GM12878 (cell line): ENCODE data around the gene CALR. TPM values are rescaled to one million over a fixed set of nuclear protein-coding genes. Genes with fewer than 3 reads are reported as not detected.

Experiments
- ATAC-seq: fragments of 200-7000 bp; cut with Tn5 transposase; 3 replicates; pipeline ENCODE4 v1.9.1; 2020; ENCODE audit warnings: mild to moderate bottlenecking, moderate library complexity
- BruUV-seq: library from RNA; stranded (reverse); fragments of 400-500 nt; replicated peaks from 2 replicates; lab custom pipeline; 2021; lab: Mats Ljungman, UMichigan
- CTCF ChIA-PET: fragments of 300-600 bp; sonication (Branson Sonifier 250); formaldehyde crosslinking; extraction: SDS; loops from one replicate; lab custom pipeline; 2021; ENCODE audit warnings: inconsistent platforms; lab: Yijun Ruan, JAX
- POLR2A ChIA-PET: fragments of 350-600 bp; formaldehyde crosslinking; extraction: SDS; loops from one replicate; lab custom pipeline; 2021; ENCODE audit warnings: inconsistent platforms; lab: Charles Lee
- RAD21 ChIA-PET: fragments of 300-600 bp; sonication (Branson Sonifier 250); formaldehyde crosslinking; loops from one replicate; lab custom pipeline; 2023; ENCODE audit warnings: antibody characterized with exemption; ENCODE audit not compliant: unreplicated experiment; lab: Charles Lee
- SMC1A ChIA-PET: fragments of 300-600 bp; sonication (Branson Sonifier 250); formaldehyde crosslinking; loops from one replicate; lab custom pipeline; 2023; ENCODE audit not compliant: unreplicated experiment, uncharacterized antibody; lab: Charles Lee
- DNase-seq: peaks from one replicate; pipeline ENCODE4 v3.0.0-alpha.2; 2011; ENCODE audit warnings: low read depth, low spot score
- FAIRE-seq: peaks from 3 replicates; lab custom pipeline; 2011; peaks lifted over from hg19 to GRCh38; lab: Jason Lieb, UNC
- H2AFZ ChIP-seq: 2 replicates; pipeline ENCODE4 v1.6.0; 2011; ENCODE audit warnings: low read depth, low read length, control low read depth; ENCODE audit not compliant: control insufficient read depth
- H3K27ac ChIP-seq: 2 replicates; pipeline ENCODE4 v1.5.1; 2011; ENCODE audit warnings: control low read depth; ENCODE audit not compliant: control insufficient read depth, insufficient read depth
- H3K27me3 ChIP-seq, 2 experiments: replicated peaks in 1 of 2; 2 replicates each; pipeline versions ENCODE4 v1.6.0 to v1.6.1; 2011; ENCODE audit warnings: low read length in 1 of 2; ENCODE audit not compliant: control insufficient read depth in 2 of 2, insufficient read depth in 2 of 2
- H3K36me3 ChIP-seq, 2 experiments: 2 replicates each; pipeline ENCODE4 v1.5.1; 2011; ENCODE audit warnings: low read length in 1 of 2; ENCODE audit not compliant: control insufficient read depth in 2 of 2, insufficient read depth in 2 of 2
- H3K4me1 ChIP-seq: 2 replicates; pipeline ENCODE4 v1.6.1; 2011; ENCODE audit warnings: mild to moderate bottlenecking, low read length, moderate library complexity, mixed read lengths; ENCODE audit not compliant: control insufficient read depth, insufficient read depth
- H3K4me2 ChIP-seq: 2 replicates; pipeline ENCODE4 v1.6.0; 2011; ENCODE audit warnings: control low read depth; ENCODE audit not compliant: control insufficient read depth, insufficient read depth
- H3K4me3 ChIP-seq: fragments of 200-600 bp; sonication (generic); 2 replicates; pipeline ENCODE4 v1.5.1; 2016
- H3K79me2 ChIP-seq: 2 replicates; pipeline ENCODE4 v1.6.0; 2011; ENCODE audit warnings: low read length; ENCODE audit not compliant: control insufficient read depth, insufficient read depth
- H3K9ac ChIP-seq: 2 replicates; pipeline ENCODE4 v1.8.0; 2011; ENCODE audit warnings: low read length, control low read depth, mixed read lengths; ENCODE audit not compliant: control insufficient read depth, insufficient read depth
- H3K9me3 ChIP-seq: replicated peaks from 3 replicates; pipeline ENCODE4 v1.5.1; 2011; ENCODE audit warnings: mild to moderate bottlenecking, low read length; ENCODE audit not compliant: control insufficient read depth, insufficient read depth
- H4K20me1 ChIP-seq: 2 replicates; pipeline ENCODE4 v1.6.0; 2011; ENCODE audit not compliant: control insufficient read depth, insufficient read depth
- BACH1 ChIP-seq: fragments of 450-650 bp; IDR thresholded peaks from 2 replicates; pipeline ENCODE4 v1.6.1; 2017; ENCODE audit warnings: mild to moderate bottlenecking, borderline replicate concordance
- CREM ChIP-seq: IDR thresholded peaks from 2 replicates; pipeline ENCODE4 v1.6.1; 2014; ENCODE audit warnings: antibody characterized with exemption, low read depth
- EED ChIP-seq: sonication (generic); IDR thresholded peaks from 2 replicates; pipeline ENCODE4 v1.6.1; 2016; ENCODE audit warnings: antibody characterized with exemption, low read depth
- GABPA ChIP-seq: IDR thresholded peaks from 2 replicates; pipeline ENCODE4 v1.6.1; 2014; ENCODE audit warnings: antibody characterized with exemption, low read depth, mild to moderate bottlenecking, inconsistent platforms
- IKZF1 ChIP-seq: fragments of 450-650 bp; conservative IDR thresholded peaks from 2 replicates; pipeline ENCODE4 v1.6.1; 2017; ENCODE audit warnings: antibody characterized with exemption, mild to moderate bottlenecking
- IRF5 ChIP-seq: fragments of 450-650 bp; IDR thresholded peaks from 2 replicates; pipeline ENCODE4 v1.6.1; 2017; ENCODE audit warnings: borderline replicate concordance
- LARP7 ChIP-seq: fragments of 450-650 bp; IDR thresholded peaks from 2 replicates; pipeline ENCODE4 v1.6.1; 2017; ENCODE audit warnings: mild to moderate bottlenecking
- MXI1 ChIP-seq: fragments of 150-350 bp; IDR thresholded peaks from 2 replicates; pipeline ENCODE4 v1.6.1; 2011; ENCODE audit warnings: low read depth, mild to moderate bottlenecking, inconsistent platforms, low read length, improper control_type of control experiment
- NR2C1 ChIP-seq: fragments of 450-650 bp; IDR thresholded peaks from 2 replicates; pipeline ENCODE4 v1.6.1; 2017; ENCODE audit warnings: antibody characterized with exemption, mild to moderate bottlenecking, moderate library complexity
- POLR2AphosphoS5 ChIP-seq: IDR thresholded peaks from 2 replicates; pipeline ENCODE4 v1.6.1; 2011; ENCODE audit warnings: mild to moderate bottlenecking, low read length, inconsistent platforms
- POU2F2 ChIP-seq: IDR thresholded peaks from 3 replicates; pipeline ENCODE4 v1.6.1; 2011; ENCODE audit warnings: low read depth, mild to moderate bottlenecking, low read length, borderline replicate concordance
- RB1 ChIP-seq: fragments of 450-650 bp; formaldehyde crosslinking; IDR thresholded peaks from 2 replicates; pipeline ENCODE4 v1.6.1; 2017; ENCODE audit warnings: mild to moderate bottlenecking, borderline replicate concordance
- RCOR1 ChIP-seq: conservative IDR thresholded peaks from 2 replicates; pipeline ENCODE4 v1.6.1; 2012; ENCODE audit warnings: low read depth, low read length, improper control_type of control experiment
- SIN3A ChIP-seq: IDR thresholded peaks from 2 replicates; pipeline ENCODE4 v1.6.1; 2012; ENCODE audit warnings: low read depth, low read length, improper control_type of control experiment
- SIX5 ChIP-seq: IDR thresholded peaks from 2 replicates; pipeline ENCODE4 v1.6.1; 2011; ENCODE audit warnings: mild to moderate bottlenecking, low read depth, low read length, moderate library complexity; ENCODE audit not compliant: severe bottlenecking
- STAT1 ChIP-seq: fragments of 450-650 bp; conservative IDR thresholded peaks from 2 replicates; pipeline ENCODE4 v1.6.1; 2014; ENCODE audit warnings: antibody characterized with exemption, mild to moderate bottlenecking
- TCF12 ChIP-seq: IDR thresholded peaks from 2 replicates; pipeline ENCODE4 v1.6.1; 2011; ENCODE audit warnings: low read depth, mild to moderate bottlenecking, low read length
- TCF3 ChIP-seq: IDR thresholded peaks from 2 replicates; pipeline ENCODE4 v1.6.1; 2012; ENCODE audit warnings: low read depth, mild to moderate bottlenecking, low read length, borderline replicate concordance; ENCODE audit not compliant: insufficient read depth
- ZBTB4 ChIP-seq: fragments of 450-650 bp; formaldehyde crosslinking; IDR thresholded peaks from 2 replicates; pipeline ENCODE4 v1.4.0; 2022; ENCODE audit warnings: mild to moderate bottlenecking, moderate library complexity
- ZSCAN29 ChIP-seq: fragments of 450-650 bp; IDR thresholded peaks from 2 replicates; pipeline ENCODE4 v1.6.1; 2017; ENCODE audit warnings: mild to moderate bottlenecking, moderate library complexity
- WGBS: methylation state at CpG from one replicate; pipeline ENCODE4 v1.1.6; 2016; ENCODE audit warnings: low lambda C conversion rate; ENCODE audit not compliant: insufficient replicate concordance, insufficient coverage; ENCODE audit errors: missing lambda C conversion rate; 5-methylcytosine and 5-hydroxymethylcytosine counted together
- in situ Hi-C: fragments of 300-500 bp; cut with MboI; formaldehyde crosslinking; loops from 9 replicates; pipeline ENCODE4 v1.14.3; 2018; ENCODE audit warnings: mixed read lengths
- intact Hi-C: fragments of 100-400 bp; cut with micrococcal nuclease; formaldehyde crosslinking; loops from one replicate; pipeline ENCODE4 v1.14.2; 2022; ENCODE audit not compliant: unreplicated experiment
- polyA plus RNA-seq, 11 experiments: library from polyadenylated mRNA; depleted of rRNA in 4 of 11; unstranded in 6 of 11; stranded (reverse) in 5 of 11; fragments of >200 nt; fragmentation: Nextera tagmentation in 4 of 11; fragmentation: Illumina TruSeq in 1 of 11; extraction: Ambion mirVana in 4 of 11; extraction: Trizol in 1 of 11; gene quantifications; 1 replicate in 1 of 11; 2 replicates in 10 of 11; pipeline versions ENCODE4 v1.2.1 to v1.2.3, GENCODE V29; 2011 to 2016; ENCODE audit warnings: inconsistent platforms in 2 of 11, missing spikeins in 2 of 11, low read depth in 1 of 11
- total RNA-seq, 4 experiments: library from RNA; depleted of rRNA in 3 of 4; stranded (reverse); fragments of >200 nt in 3 of 4; fragmentation: Illumina TruSeq in 1 of 4; extraction: Trizol in 1 of 4; gene quantifications; 2 replicates each; pipeline versions ENCODE4 v1.2.1 to v1.2.3, GENCODE V29; 2013 to 2021

Gene CALR
- total and polyA plus RNA-seq, 10 of the 15 experiments (the other 5 are each of a cell fraction or from before 2014, with no cell fraction given): 202 to 1,451 (median 749) TPM

GRCh38 chr19:12956446-12957388, 18.3 kb downstream of the CALR start, which contains the start of gene GADD45GIP1:
TSS of gene GADD45GIP1 (minus strand) at chr19:12957223. CDS start at chr19:12957212, 11 bp downstream.
- no peaks in the 10 kb centered on the region for H3K9me3 ChIP-seq
- H3K4me3 ChIP-seq: peak within 1 kb of the TSS; percentile 78
- under 1% methylated on average over 79 of the region's 84 CpGs for WGBS
- H3K27me3 ChIP-seq: no peaks in the 10 kb centered on the region
- H3K79me2 ChIP-seq: peaks cover 32% of the 10 kb centered on the region
- ATAC-seq: peak; percentile 94
- peak within 1 kb of the TSS; percentile 85 for H3K4me2 ChIP-seq
- peak within 1 kb of the TSS; percentile 71 for H3K27ac ChIP-seq
- RAD21 ChIA-PET: interaction anchor here (2.3 kb wide), 1 partner anchor 9 kb away, joined by 9 read pairs; no protein-coding TSS in a partner anchor
- no peaks in the 10 kb centered on the region for H4K20me1 ChIP-seq
- intact Hi-C loops: no loop called here
- no TSS peak for BruUV-seq
- SMC1A ChIA-PET: interaction anchor here (0.6 to 2.1 kb wide), 4 partner anchors 9 to 90 kb away, joined by 3 to 6 read pairs (median 5); partner anchors contain the start of gene GCDH
- H2AFZ ChIP-seq: peak within 1 kb of the TSS; percentile 94
- peaks cover 11% of the 10 kb centered on the region for H3K4me1 ChIP-seq
- peak; percentile 56 for FAIRE-seq
- in situ Hi-C loops: no loop called here
- CTCF ChIA-PET: interaction anchor here (0.7 to 4.6 kb wide), 2 partner anchors 9 to 191 kb away, joined by 3 to 40 read pairs; no protein-coding TSS in a partner anchor
- H3K36me3 ChIP-seq: peaks cover under 1 to 9% of the 10 kb centered on the region in 2 experiments; a peak in 3 of 4 replicates
- DNase-seq: peak; percentile 41
- POLR2A ChIA-PET: interaction anchor here (0.6 to 1.9 kb wide), 4 partner anchors 19 to 145 kb away, joined by 3 to 5 read pairs (median 3); partner anchors contain the start of gene CALR
- peak within 1 kb of the TSS; percentile 80 for H3K9ac ChIP-seq
- TF ChIP-seq SIX5 (peak; percentile 39), IKZF1 (peak; percentile 69), ZBTB4 (CRISPR knock-in tag) (no peak), RB1 (peak; percentile 78; the same call in 1 of the 2 replicates), TCF12 (peak; percentile 74; the same call in 1 of the 2 replicates), IRF5 (peak; percentile 90), MXI1 (peak; percentile 87), TCF3 (0 out of 2 replicates have a peak, but pooled peaks have one; percentile 16), ZSCAN29 (peak; percentile 55; the same call in 1 of the 2 replicates), LARP7 (peak; percentile 95), CREM (no peak; the same call in 1 of the 2 replicates), POLR2AphosphoS5 (peak; percentile 91), NR2C1 (peak; percentile 65), SIN3A (peak; percentile 75), EED (no peak), GABPA (no peak), STAT1 (0 out of 2 replicates have a peak, but pooled peaks have one; percentile 17), POU2F2 (peak; percentile 77; the same call in 2 of the 3 replicates), RCOR1 (no peak), BACH1 (peak; percentile 80)
